CD4-positive, alpha-beta T cell treated with Interleukin-12 subunit alpha and Interleukin-12 subunit beta, for 1 hour (primary cell): Measurements from ENCODE around the gene MCAM.

Source experiments
- DNase-seq: peaks from one replicate; pipeline ENCODE4 v3.0.0-alpha.2; 2020

MCAM gene

GRCh38 chr11:119305556-119306372 lies 11.2 kb downstream of the MCAM start:
- no peak for DNase-seq

GRCh38 chr11:119303227-119303718 lies 13.7 kb downstream of the MCAM start:
- DNase-seq, result no peak

GRCh38 chr11:119300198-119300964 lies 16.5 kb downstream of the MCAM start:
- no peak for DNase-seq

GRCh38 chr11:119299416-119299815 lies 17.5 kb downstream of the MCAM start:
- DNase-seq, result no peak

GRCh38 chr11:119298726-119299125 lies 18.2 kb downstream of the MCAM start:
- DNase-seq, result no peak

GRCh38 chr11:119297938-119298337 lies 19.0 kb downstream of the MCAM start:
- DNase-seq, result no peak

GRCh38 chr11:119295178-119295577 lies 21.8 kb downstream of the MCAM start:
- DNase-seq, result no peak

- DNase-seq, result no peak
Observed at GRCh38 chr11:119293461-119293860, 23.5 kb downstream of the MCAM start.

GRCh38 chr11:119290894-119291497 lies 25.9 kb downstream of the MCAM start:
- DNase-seq, result no peak

GRCh38 chr11:119288219-119288618 lies 28.7 kb downstream of the MCAM start:
- no peak for DNase-seq

GRCh38 chr11:119285431-119285830 lies 31.5 kb downstream of the MCAM start:
- no peak for DNase-seq

GRCh38 chr11:119284344-119285157 lies 32.4 kb downstream of the MCAM start:
- peak; percentile 72 for DNase-seq

GRCh38 chr11:119282495-119282894 lies 34.4 kb downstream of the MCAM start:
- DNase-seq, result no peak

GRCh38 chr11:119277660-119278059 lies 39.3 kb downstream of the MCAM start:
- no peak for DNase-seq

GRCh38 chr11:119273721-119274120 lies 43.2 kb downstream of the MCAM start:
- DNase-seq, result no peak

GRCh38 chr11:119267645-119268044 lies 49.3 kb downstream of the MCAM start:
- no peak for DNase-seq

GRCh38 chr11:119266517-119267255 lies 50.2 kb downstream of the MCAM start:
- DNase-seq, result no peak

GRCh38 chr11:119266063-119266462 lies 50.9 kb downstream of the MCAM start:
- no peak for DNase-seq

- DNase-seq, result peak; percentile 56
Observed at GRCh38 chr11:119263352-119263940, 53.5 kb downstream of the MCAM start.

- peak; percentile 43 for DNase-seq
Observed at GRCh38 chr11:119262668-119263351, 54.1 kb downstream of the MCAM start.

GRCh38 chr11:119258983-119259382 lies 57.9 kb downstream of the MCAM start:
- DNase-seq, result no peak
